Activated T-helper 1 cell treated with anti-CD3 and anti-CD28 coated beads, Interleukin-12 subunit alpha, Interleukin-12 subunit beta, Interleukin-2, Interleukin-4 antibody, amounts not matched to agents 30 ng/mL and 10 ng/mL and 1 ng/mL, durations not matched to agents 14 hours and 24 hours and 36 hours (primary cell): ENCODE results near the gene CPXM1. TPM values are rescaled to one million over a fixed set of nuclear protein-coding genes. Genes with fewer than 3 reads are reported as not detected.

Experiments
- DNase-seq: peaks from one replicate; pipeline ENCODE4 v3.0.0; 2021; ENCODE audit warnings: low spot score
- H3K27ac Mint-ChIP-seq: one replicate; pipeline ENCODE4 v1.8.0; 2021; ENCODE audit warnings: mild to moderate bottlenecking, mixed read lengths
- H3K27me3 Mint-ChIP-seq: one replicate; pipeline ENCODE4 v1.8.0; 2022; ENCODE audit warnings: mild to moderate bottlenecking, moderate library complexity, mixed read lengths; ENCODE audit not compliant: insufficient read depth
- H3K36me3 Mint-ChIP-seq: one replicate; pipeline ENCODE4 v1.8.0; 2021; ENCODE audit warnings: low read depth, mixed read lengths
- H3K4me1 Mint-ChIP-seq: one replicate; pipeline ENCODE4 v1.8.0; 2021; ENCODE audit warnings: low read depth, mixed read lengths
- H3K4me3 Mint-ChIP-seq: one replicate; pipeline ENCODE4 v1.8.0; 2021; ENCODE audit warnings: mild to moderate bottlenecking, moderate library complexity, mixed read lengths
- H3K9me3 Mint-ChIP-seq: one replicate; pipeline ENCODE4 v1.8.0; 2021; ENCODE audit warnings: mixed read lengths
- intact Hi-C: fragments of 100-400 bp; cut with micrococcal nuclease; formaldehyde crosslinking; loops from one replicate; pipeline ENCODE4 v1.15.1; 2024
- total RNA-seq: library from RNA; stranded (reverse); gene quantifications from 2 replicates; pipeline ENCODE4 v1.2.3, GENCODE V29; 2022

CPXM1 gene
- 0.31 and 0.76 TPM in 2 replicates for total RNA-seq

DNA sequence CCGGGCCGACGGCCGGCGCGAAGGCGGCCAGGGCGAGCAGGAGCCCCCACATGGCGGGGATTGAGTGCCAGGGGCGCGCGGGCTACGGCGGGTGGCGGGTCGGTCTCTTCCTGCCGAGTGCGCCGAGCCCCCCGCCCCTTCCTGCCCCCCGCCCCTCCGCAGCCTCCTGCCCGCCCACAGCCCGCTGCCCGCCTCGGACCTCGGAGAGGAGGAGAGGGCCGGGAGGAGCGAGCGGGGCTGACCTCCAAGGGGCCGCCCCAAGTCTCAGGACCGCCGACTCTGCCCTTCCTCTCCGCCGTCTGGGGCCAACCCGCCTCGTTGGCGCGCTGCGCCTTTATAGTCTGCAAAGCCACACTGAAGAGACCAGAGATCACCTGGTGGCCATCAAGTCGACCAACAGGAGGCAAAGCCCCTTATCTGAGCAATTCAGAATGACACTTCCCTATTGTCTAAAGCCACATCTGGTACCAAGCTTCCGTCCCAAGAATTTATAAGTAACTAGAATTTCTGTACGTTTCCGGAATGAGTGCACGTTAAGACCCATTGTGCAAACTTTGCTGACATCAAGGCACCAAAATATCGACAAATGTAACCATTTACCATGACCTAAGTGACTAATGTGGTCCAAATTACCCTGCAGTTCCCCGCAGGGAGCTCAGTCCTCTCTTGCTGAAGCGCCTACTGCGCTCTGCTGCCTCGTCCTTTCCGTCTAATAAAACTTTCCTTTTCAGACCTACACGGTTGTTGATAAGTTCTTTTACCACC lies at the start of gene CPXM1:
Gene CPXM1 (minus strand): TSS at position 107 of the 765 bp plus-strand sequence. CDS start 55 bp downstream, at position 52.
- intact Hi-C loops: no loop called here
- peaks cover 74% of the 10 kb centered on the region for H3K27me3 Mint-ChIP-seq

DNA sequence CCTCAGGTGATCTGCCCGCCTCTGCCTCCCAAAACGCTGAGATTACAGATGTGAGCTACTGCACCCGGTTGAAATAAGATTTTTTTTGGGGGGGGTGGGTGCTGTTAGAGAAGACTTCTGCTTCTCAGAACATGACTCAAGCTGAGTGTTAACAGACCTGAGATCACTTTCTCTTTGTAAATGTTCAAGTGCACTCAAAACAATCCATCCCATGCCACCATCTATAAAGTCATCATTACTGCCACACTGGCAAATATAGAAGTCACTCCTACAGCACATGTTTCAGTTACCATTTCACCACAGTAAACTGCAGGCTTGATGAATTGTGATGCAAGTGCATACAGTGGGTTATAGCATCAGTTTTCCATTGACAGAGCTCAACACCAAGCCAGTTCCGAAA lies 49.1 kb upstream of the CPXM1 start:
- intact Hi-C loops: no loop called here
- DNase-seq: no peak
- Mint-ChIP-seq H3K27ac (no peak overlapping the region), H3K4me1 (peaks cover 25% of the 10 kb centered on the region), H3K36me3 (peaks cover 13% of the 10 kb centered on the region), H3K9me3 (no peaks in the 10 kb centered on the region), H3K4me3 (no peak overlapping the region), H3K27me3 (no peaks in the 10 kb centered on the region)

More for the DNA sequence above, at the start of gene CPXM1:
- H3K4me3 Mint-ChIP-seq: peak within 1 kb of the TSS; percentile 86
- H3K27ac Mint-ChIP-seq: peak within 1 kb of the TSS; percentile 61
- peaks cover 8% of the 10 kb centered on the region for H3K36me3 Mint-ChIP-seq
- no peak for DNase-seq
- H3K4me1 Mint-ChIP-seq: peaks cover 28% of the 10 kb centered on the region
- H3K9me3 Mint-ChIP-seq: no peaks in the 10 kb centered on the region

GRCh38 chr20:2847802-2848201 lies 47.4 kb upstream of the CPXM1 start:
- H3K9me3 Mint-ChIP-seq: no peaks in the 10 kb centered on the region
- peaks cover 31% of the 10 kb centered on the region for H3K4me1 Mint-ChIP-seq
- H3K4me3 Mint-ChIP-seq: no peak overlapping the region
- no peak overlapping the region for H3K27ac Mint-ChIP-seq
- H3K27me3 Mint-ChIP-seq: no peaks in the 10 kb centered on the region
- intact Hi-C loops: no loop called here
- H3K36me3 Mint-ChIP-seq: peaks cover 19% of the 10 kb centered on the region
- no peak for DNase-seq

GRCh38 chr20:2846698-2847097 lies 46.3 kb upstream of the CPXM1 start:
- H3K4me1 Mint-ChIP-seq: peaks cover 20% of the 10 kb centered on the region
- no peak overlapping the region for H3K27ac Mint-ChIP-seq
- no peak for DNase-seq
- H3K4me3 Mint-ChIP-seq: no peak overlapping the region
- intact Hi-C loops: no loop called here
- H3K27me3 Mint-ChIP-seq: no peaks in the 10 kb centered on the region
- no peaks in the 10 kb centered on the region for H3K9me3 Mint-ChIP-seq
- peaks cover 19% of the 10 kb centered on the region for H3K36me3 Mint-ChIP-seq

GRCh38 chr20:2845607-2846006 lies 45.2 kb upstream of the CPXM1 start:
- DNase-seq: no peak
- Mint-ChIP-seq H3K27me3 (no peaks in the 10 kb centered on the region), H3K9me3 (no peaks in the 10 kb centered on the region), H3K27ac (no peak overlapping the region), H3K4me3 (no peak overlapping the region), H3K4me1 (peaks cover 24% of the 10 kb centered on the region), H3K36me3 (peaks cover 19% of the 10 kb centered on the region)
- intact Hi-C loops: no loop called here

GRCh38 chr20:2840967-2841531 lies 40.6 kb upstream of the CPXM1 start:
- H3K36me3 Mint-ChIP-seq: peaks cover 26% of the 10 kb centered on the region
- H3K4me1 Mint-ChIP-seq: peaks cover 32% of the 10 kb centered on the region
- intact Hi-C loops: loop anchor here (1.0 kb wide), 2 partner anchors 9 to 32 kb away; partner anchors contain the start of gene PTPRA
- no peaks in the 10 kb centered on the region for H3K9me3 Mint-ChIP-seq
- DNase-seq: peak; percentile 35
- no peaks in the 10 kb centered on the region for H3K27me3 Mint-ChIP-seq
- H3K4me3 Mint-ChIP-seq: peak overlapping the region; percentile 92
- H3K27ac Mint-ChIP-seq: peak overlapping the region; percentile 82

- intact Hi-C loops: loop anchor here (1.0 kb wide), 2 partner anchors 8 to 33 kb away; partner anchors contain the start of gene PTPRA
- H3K4me1 Mint-ChIP-seq: peaks cover 32% of the 10 kb centered on the region
- peak; percentile 86 for DNase-seq
- H3K27me3 Mint-ChIP-seq: no peaks in the 10 kb centered on the region
- peak within 1 kb of the TSS; percentile 88 for H3K27ac Mint-ChIP-seq
- peak within 1 kb of the TSS; percentile 92 for H3K4me3 Mint-ChIP-seq
- H3K36me3 Mint-ChIP-seq: peaks cover 26% of the 10 kb centered on the region
- H3K9me3 Mint-ChIP-seq: no peaks in the 10 kb centered on the region
Observed at GRCh38 chr20:2840138-2840966, 39.9 kb upstream of the CPXM1 start, which contains the start of the genes PCED1A and VPS16. Gene PCED1A, minus strand, starts transcription at chr20:2840655. Its CDS starts 743 bp downstream, at chr20:2839912. Gene VPS16, plus strand, starts transcription at chr20:2840745. Its CDS starts 30 bp downstream, at chr20:2840775.

DNA sequence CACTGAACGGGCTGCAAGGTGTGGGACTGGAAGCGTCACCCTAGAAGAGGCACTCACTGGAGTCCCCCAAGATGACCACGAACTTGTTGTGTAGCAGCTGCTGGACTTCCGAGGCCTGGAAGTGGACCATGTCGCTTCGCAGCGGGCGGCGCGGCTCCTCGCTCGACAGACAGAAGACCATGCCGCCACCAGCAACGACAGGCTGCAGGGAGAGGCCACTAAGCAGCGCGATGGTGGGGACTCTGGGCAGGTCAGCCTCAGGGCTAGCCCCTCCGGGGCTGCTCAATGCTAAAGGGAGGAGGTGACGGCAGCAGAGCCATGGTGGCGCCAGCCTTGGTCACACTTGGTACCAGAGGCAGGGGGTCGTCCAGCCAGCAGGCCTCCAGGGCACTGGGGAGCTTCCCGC lies 39.3 kb upstream of the CPXM1 start:
- Mint-ChIP-seq H3K9me3 (no peaks in the 10 kb centered on the region), H3K4me3 (peak overlapping the region; percentile 83)

GRCh38 chr20:2838847-2839671 lies 38.6 kb upstream of the CPXM1 start:
- intact Hi-C loops: no loop called here
- no peak for DNase-seq

More for the DNA sequence above, 39.3 kb upstream of the CPXM1 start:
- DNase-seq: no peak
- Mint-ChIP-seq H3K27me3 (no peaks in the 10 kb centered on the region), H3K27ac (peak overlapping the region; percentile 88), H3K4me1 (peaks cover 27% of the 10 kb centered on the region), H3K36me3 (peaks cover 24% of the 10 kb centered on the region)
- intact Hi-C loops: loop anchor here (1.0 kb wide), 2 partner anchors 7 to 34 kb away; partner anchors contain the start of gene PTPRA

DNA sequence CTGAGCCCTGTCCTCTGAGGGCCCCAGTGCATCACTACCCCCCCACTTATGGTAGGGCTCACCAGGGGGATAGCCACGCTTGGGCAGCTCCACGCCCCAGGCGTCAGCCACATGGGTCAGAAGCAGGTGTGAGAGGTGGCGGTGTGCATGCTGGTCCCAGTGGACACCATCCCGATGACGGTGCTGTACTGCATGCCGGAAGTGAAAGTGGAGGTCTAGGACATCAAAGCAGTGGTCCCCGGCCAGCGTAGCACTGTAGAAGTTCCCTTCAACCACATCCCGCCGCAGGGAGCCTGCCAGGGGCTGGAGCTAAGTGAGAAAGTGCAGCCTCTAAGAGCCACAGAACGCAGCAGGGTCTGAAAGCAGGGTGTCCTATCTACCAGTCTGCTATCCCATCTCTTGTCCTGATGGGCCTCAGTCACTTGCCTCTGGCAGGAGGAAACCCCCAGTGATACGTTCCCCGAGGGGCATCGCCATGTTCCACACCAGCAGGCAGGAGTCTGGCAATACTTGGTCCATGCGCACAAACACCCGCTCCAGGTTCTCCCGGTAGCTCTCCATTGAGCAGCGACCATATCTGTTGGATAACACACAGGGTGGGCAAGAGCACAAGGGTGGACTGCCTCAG lies 37.9 kb upstream of the CPXM1 start:
- H3K4me3 Mint-ChIP-seq: peak overlapping the region; percentile 43
- H3K36me3 Mint-ChIP-seq: peaks cover 16% of the 10 kb centered on the region
- no peaks in the 10 kb centered on the region for H3K27me3 Mint-ChIP-seq
- H3K4me1 Mint-ChIP-seq: peaks cover 13% of the 10 kb centered on the region
- H3K27ac Mint-ChIP-seq: no peak overlapping the region
- DNase-seq: no peak
- intact Hi-C loops: no loop called here
- H3K9me3 Mint-ChIP-seq: no peaks in the 10 kb centered on the region

More at GRCh38 chr20:2838847-2839671, 38.6 kb upstream of the CPXM1 start:
- H3K27me3 Mint-ChIP-seq: no peaks in the 10 kb centered on the region
- peak overlapping the region; percentile 83 for H3K4me3 Mint-ChIP-seq
- H3K9me3 Mint-ChIP-seq: no peaks in the 10 kb centered on the region
- H3K27ac Mint-ChIP-seq: peak overlapping the region; percentile 88
- peaks cover 19% of the 10 kb centered on the region for H3K36me3 Mint-ChIP-seq
- H3K4me1 Mint-ChIP-seq: peaks cover 20% of the 10 kb centered on the region

DNA sequence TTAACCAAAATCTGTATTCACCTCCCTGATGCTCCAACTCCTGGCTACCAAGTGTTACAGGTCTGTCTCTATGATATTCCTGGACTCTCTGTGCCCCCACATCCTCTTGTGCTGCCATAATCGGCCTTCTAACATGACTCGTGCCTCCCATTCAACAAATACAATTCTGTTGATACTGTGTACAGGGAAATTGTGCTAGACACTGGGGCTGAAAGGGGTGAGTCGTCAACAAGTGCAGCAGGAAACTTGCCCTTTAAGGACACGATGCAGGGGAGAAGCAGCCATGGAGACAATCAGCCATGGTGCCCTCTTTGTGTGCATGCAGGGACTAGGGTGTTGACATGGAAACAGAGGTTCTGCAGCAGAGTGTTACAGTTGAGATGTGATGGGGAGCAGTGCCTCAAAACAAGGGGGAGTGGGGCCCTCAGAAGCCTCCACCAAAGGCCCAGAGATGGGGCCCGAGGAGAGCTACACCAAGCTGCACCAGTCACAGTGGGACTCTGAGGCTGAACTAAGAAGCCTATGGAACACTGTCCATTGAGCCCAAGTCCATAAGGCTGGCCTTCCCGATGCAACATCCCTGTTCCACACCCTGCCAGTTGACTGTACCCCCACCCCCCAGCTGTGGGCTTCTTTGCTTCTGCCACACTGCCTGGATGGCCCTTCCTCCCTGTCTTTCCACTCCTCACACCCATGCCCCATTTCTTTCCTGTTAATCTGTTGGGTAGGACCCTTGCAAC lies 37.0 kb upstream of the CPXM1 start:
- H3K4me1 Mint-ChIP-seq: peaks cover 13% of the 10 kb centered on the region
- no peaks in the 10 kb centered on the region for H3K9me3 Mint-ChIP-seq
- H3K27me3 Mint-ChIP-seq: no peaks in the 10 kb centered on the region
- no peak overlapping the region for H3K4me3 Mint-ChIP-seq
- H3K36me3 Mint-ChIP-seq: peaks cover 16% of the 10 kb centered on the region
- no peak overlapping the region for H3K27ac Mint-ChIP-seq
- DNase-seq: no peak
- intact Hi-C loops: no loop called here
